Karpas-422 (cell line): ENCODE data around the gene GADD45A. TPM values are rescaled to one million over a fixed set of nuclear protein-coding genes. Genes with fewer than 3 reads are reported as not detected.
"Not testable (repeated sequence)": the region's sequence is repeated elsewhere in the genome, so short reads cannot be mapped to it uniquely, and the experiment has no call there.

Experiments used
- DNase-seq: peaks from one replicate; pipeline ENCODE4 v3.0.0-alpha.2; 2015
- H2AFZ ChIP-seq: fragments of 200-600 bp; sonication (generic); 2 replicates; pipeline ENCODE4 v1.6.1; 2014; ENCODE audit warnings: antibody characterized with exemption, low read length, mixed read lengths
- H3K27ac ChIP-seq: fragments of 200-600 bp; sonication (generic); 2 replicates; pipeline ENCODE4 v1.5.1; 2014; ENCODE audit warnings: mild to moderate bottlenecking, low read length, moderate library complexity
- H3K27me3 ChIP-seq: fragments of 200-600 bp; sonication (generic); 2 replicates; pipeline ENCODE4 v1.6.1; 2014; ENCODE audit warnings: low read length, mixed read lengths
- H3K36me3 ChIP-seq: fragments of 200-600 bp; sonication (generic); 2 replicates; pipeline ENCODE4 v1.6.1; 2014; ENCODE audit warnings: low read length, mixed read lengths; ENCODE audit not compliant: insufficient read depth
- H3K4me1 ChIP-seq: fragments of 200-600 bp; sonication (generic); 2 replicates; pipeline ENCODE4 v1.6.1; 2014; ENCODE audit warnings: mild to moderate bottlenecking, low read length, mixed read lengths
- H3K4me2 ChIP-seq: fragments of 200-600 bp; sonication (generic); 2 replicates; pipeline ENCODE4 v1.6.1; 2014; ENCODE audit warnings: low read length, low read depth, mild to moderate bottlenecking; ENCODE audit not compliant: poor library complexity, severe bottlenecking
- H3K4me3 ChIP-seq: fragments of 200-600 bp; sonication (generic); 2 replicates; pipeline ENCODE4 v1.5.1; 2014; ENCODE audit warnings: mild to moderate bottlenecking, antibody characterized with exemption, low read length, mixed read lengths
- H3K79me2 ChIP-seq: fragments of 200-600 bp; sonication (generic); 2 replicates; pipeline ENCODE4 v1.6.1; 2014; ENCODE audit warnings: mild to moderate bottlenecking, low read length, mixed read lengths
- H3K9ac ChIP-seq: fragments of 200-600 bp; sonication (generic); 2 replicates; pipeline ENCODE4 v1.6.0; 2014; ENCODE audit warnings: low read length
- H3K9me2 ChIP-seq: fragments of 200-600 bp; sonication (generic), shearing (Covaris generic); replicated peaks from 2 replicates; pipeline ENCODE4 v1.6.0; 2014; ENCODE audit warnings: mild to moderate bottlenecking, low read length, moderate library complexity; ENCODE audit not compliant: insufficient read depth
- H3K9me3 ChIP-seq: fragments of 300-700, 200-600 bp; sonication (generic); 2 replicates; pipeline ENCODE4 v1.6.1; 2014; ENCODE audit warnings: low read length, mixed read lengths
- H4K20me1 ChIP-seq: fragments of 200-600 bp; sonication (generic); 2 replicates; pipeline ENCODE4 v1.6.1; 2014; ENCODE audit warnings: mild to moderate bottlenecking, antibody characterized with exemption, low read length, low read depth; ENCODE audit not compliant: insufficient read depth
- total RNA-seq: library from RNA; depleted of rRNA; stranded (reverse); fragments of >200 nt; shearing (Covaris generic); gene quantifications from 2 replicates; pipeline ENCODE4 v1.2.3, GENCODE V29; 2014; ENCODE audit warnings: low replicate concordance

GADD45A gene
- total RNA-seq, 1 experiment from 2014 or later, result 6.5 TPM

DNA sequence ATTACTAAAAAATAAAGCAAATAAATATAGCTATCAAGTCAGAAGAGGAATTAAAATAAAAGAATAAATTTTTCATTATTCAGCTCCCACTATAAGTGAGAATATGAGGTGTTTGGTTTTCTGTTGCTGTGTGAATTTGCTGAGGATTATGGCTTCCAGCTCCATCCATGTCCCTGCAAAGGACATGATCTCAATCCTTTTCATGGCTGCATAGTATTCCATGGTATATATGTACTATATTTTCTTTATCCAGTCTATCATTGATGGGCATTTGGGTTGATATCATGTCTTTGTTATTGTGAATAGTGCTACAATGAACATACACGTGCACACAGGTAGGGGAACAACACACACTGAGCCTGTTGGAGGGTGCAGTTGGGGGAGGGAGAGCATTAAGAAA is 27.8 kb upstream of the GADD45A start:
- not testable (repeated sequence) for H2AFZ ChIP-seq, H3K9me3 ChIP-seq, DNase-seq, H3K9ac ChIP-seq, H3K4me3 ChIP-seq, H4K20me1 ChIP-seq, H3K36me3 ChIP-seq, H3K27ac ChIP-seq, H3K4me1 ChIP-seq, H3K79me2 ChIP-seq, H3K4me2 ChIP-seq, H3K9me2 ChIP-seq, H3K27me3 ChIP-seq

DNA sequence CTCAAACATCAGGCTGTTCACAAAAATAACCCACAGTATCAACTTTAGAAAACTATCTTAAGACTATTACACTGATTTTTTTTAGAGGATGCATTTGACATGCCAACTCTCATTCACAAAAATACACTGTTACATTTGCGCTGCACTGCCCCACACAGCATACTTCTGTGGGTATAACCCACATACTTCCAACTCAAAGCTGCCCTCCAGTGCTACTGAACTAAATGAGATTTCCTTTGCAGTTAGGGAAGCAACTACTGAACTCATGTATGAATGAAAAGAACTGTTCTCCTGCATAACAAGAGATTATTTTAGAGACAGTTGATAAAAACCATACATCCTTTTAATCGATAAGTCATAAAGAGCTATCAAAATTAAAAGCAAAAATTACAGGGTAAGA is 25.8 kb upstream of the GADD45A start:
- Histone ChIP-seq H3K4me3 (no peak overlapping the region), H3K79me2 (no peaks in the 10 kb centered on the region), H4K20me1 (no peaks in the 10 kb centered on the region), H3K9ac (no peak overlapping the region), H3K9me3 (no peaks in the 10 kb centered on the region), H3K27ac (no peak overlapping the region), H3K27me3 (no peaks in the 10 kb centered on the region), H3K36me3 (no peaks in the 10 kb centered on the region), H2AFZ (no peak overlapping the region), H3K9me2 (no peaks in the 10 kb centered on the region), H3K4me1 (no peaks in the 10 kb centered on the region), H3K4me2 (no peak overlapping the region)
- DNase-seq, result no peak

DNA sequence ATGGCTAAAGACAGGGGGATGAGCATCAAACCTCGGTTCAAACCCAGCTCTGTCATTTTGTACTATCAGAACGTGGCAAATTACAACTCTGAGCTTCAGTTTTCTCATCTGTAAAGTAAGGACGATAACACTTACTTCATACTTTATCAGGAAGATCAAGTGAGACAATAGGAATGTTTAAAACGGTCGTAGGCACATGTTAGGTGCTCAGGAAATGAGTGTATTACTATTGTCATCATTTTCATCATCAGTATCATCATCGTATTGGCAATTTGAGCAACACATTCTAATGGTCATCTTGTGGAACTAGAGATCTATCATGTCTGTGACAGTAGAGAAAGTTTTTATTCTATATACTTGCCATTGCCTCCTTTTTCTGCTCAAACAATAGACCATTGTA is 22.1 kb upstream of the GADD45A start:
- no peak overlapping the region for H2AFZ ChIP-seq
- H3K9me2 ChIP-seq, result no peaks in the 10 kb centered on the region
- H3K27me3 ChIP-seq, result no peaks in the 10 kb centered on the region

DNA sequence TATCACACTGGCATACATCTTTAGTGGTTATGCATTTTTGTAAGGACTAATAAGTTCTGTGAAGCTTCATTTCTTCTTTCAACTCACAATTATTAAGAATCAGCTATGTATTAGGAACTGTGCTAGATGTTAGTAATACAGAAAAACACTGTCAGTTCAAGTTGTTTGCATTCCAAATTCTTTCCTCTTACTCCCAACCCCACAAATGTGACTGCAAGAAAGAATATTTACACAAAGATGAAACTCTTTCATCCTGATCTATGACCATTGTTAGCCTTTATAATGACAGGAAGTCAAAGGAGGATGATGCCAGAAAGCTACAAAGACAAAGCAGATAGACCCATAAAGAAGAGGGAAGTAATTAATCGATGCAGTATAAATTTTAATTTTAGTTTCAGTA is 21.0 kb upstream of the GADD45A start:
- H3K79me2 ChIP-seq, result no peaks in the 10 kb centered on the region
- H3K9ac ChIP-seq, result no peak overlapping the region
- H3K4me2 ChIP-seq, result no peak overlapping the region
- no peaks in the 10 kb centered on the region for H3K9me3 ChIP-seq
- H3K4me1 ChIP-seq, result no peaks in the 10 kb centered on the region
- H3K9me2 ChIP-seq, result no peaks in the 10 kb centered on the region
- no peaks in the 10 kb centered on the region for H3K27me3 ChIP-seq
- no peak overlapping the region for H3K27ac ChIP-seq
- H2AFZ ChIP-seq, result no peak overlapping the region
- no peak overlapping the region for H3K4me3 ChIP-seq
- DNase-seq, result no peak
- H4K20me1 ChIP-seq, result no peaks in the 10 kb centered on the region
- H3K36me3 ChIP-seq, result no peaks in the 10 kb centered on the region

More for the DNA sequence above, 22.1 kb upstream of the GADD45A start:
- H3K4me2 ChIP-seq, result no peak overlapping the region
- H3K4me3 ChIP-seq, result no peak overlapping the region
- DNase-seq, result no peak
- H4K20me1 ChIP-seq, result no peaks in the 10 kb centered on the region
- no peaks in the 10 kb centered on the region for H3K36me3 ChIP-seq
- no peaks in the 10 kb centered on the region for H3K79me2 ChIP-seq
- no peaks in the 10 kb centered on the region for H3K4me1 ChIP-seq
- H3K9me3 ChIP-seq, result no peaks in the 10 kb centered on the region
- no peak overlapping the region for H3K27ac ChIP-seq
- no peak overlapping the region for H3K9ac ChIP-seq

DNA sequence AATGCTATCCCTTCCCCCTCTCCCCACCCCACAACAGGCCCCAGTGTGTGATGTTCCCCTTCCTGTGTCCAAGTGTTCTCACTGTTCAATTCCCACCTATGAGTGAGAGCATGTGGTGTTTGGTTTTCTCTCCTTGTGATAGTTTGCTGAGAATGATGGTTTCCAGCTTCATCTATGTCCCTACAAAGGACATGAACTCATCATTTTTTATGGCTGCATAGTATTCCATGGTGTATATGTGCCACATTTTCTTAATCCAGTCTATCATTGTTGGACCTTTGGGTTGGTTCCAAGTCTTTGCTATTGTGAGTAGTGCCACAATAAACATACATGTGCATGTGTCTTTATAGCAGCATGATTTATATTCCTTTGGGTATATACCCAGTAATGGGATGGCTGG is 19.7 kb upstream of the GADD45A start:
- H3K79me2 ChIP-seq, H3K9me3 ChIP-seq, H3K27ac ChIP-seq, DNase-seq, H3K9me2 ChIP-seq, H3K27me3 ChIP-seq, H3K4me3 ChIP-seq, H3K4me1 ChIP-seq, H2AFZ ChIP-seq, H3K4me2 ChIP-seq, H3K36me3 ChIP-seq, H4K20me1 ChIP-seq, H3K9ac ChIP-seq: not testable (repeated sequence)

DNA sequence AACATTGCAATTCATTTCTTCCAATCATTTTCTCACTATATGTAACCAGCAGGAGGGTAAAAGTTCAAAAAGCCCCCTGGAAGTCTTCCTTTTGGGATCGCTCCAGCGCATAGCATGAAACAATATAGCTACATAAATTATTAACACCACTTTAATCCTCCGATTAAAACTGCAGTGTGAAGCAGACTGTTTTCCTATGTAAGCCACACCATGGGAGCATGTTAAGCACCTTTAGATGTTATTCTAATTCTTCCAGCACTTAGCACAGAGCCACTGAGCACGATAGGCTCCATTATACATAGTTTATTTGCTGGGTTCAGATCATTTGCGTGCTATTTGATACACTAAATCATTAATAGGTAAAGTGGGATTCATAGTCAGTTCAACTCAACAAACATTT is 18.4 kb upstream of the GADD45A start:
- no peaks in the 10 kb centered on the region for H3K9me2 ChIP-seq

DNA sequence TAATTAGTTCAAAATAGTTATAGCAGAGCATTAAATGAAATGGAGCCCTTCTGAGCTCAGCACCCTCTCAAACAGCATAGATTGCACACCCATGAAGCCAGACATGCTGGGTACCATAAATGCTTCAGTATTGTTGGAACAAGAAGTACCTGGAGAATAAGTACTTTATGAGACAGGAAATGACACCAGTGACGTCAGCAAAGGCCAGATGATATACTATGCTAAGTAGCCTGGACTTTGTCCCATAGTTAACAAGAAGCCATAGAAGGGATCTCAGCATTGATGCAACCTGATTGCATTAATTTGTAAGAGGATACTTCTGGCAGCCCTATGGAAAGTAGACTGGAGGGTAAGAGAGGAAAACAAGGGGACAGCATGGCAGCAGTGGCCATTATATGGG is 16.3 kb upstream of the GADD45A start:
- Histone ChIP-seq H2AFZ (no peak overlapping the region), H3K4me2 (no peak overlapping the region), H3K9me2 (no peaks in the 10 kb centered on the region), H3K9me3 (no peaks in the 10 kb centered on the region), H3K36me3 (no peaks in the 10 kb centered on the region), H4K20me1 (no peaks in the 10 kb centered on the region), H3K4me1 (peaks cover 1% of the 10 kb centered on the region), H3K27me3 (no peaks in the 10 kb centered on the region), H3K9ac (no peak overlapping the region), H3K27ac (no peak overlapping the region), H3K4me3 (no peak overlapping the region), H3K79me2 (no peaks in the 10 kb centered on the region)
- no peak for DNase-seq

More for the DNA sequence above, 18.4 kb upstream of the GADD45A start:
- Histone ChIP-seq H3K4me2 (no peak overlapping the region), H3K36me3 (no peaks in the 10 kb centered on the region), H3K9ac (no peak overlapping the region), H3K79me2 (no peaks in the 10 kb centered on the region), H3K27me3 (no peaks in the 10 kb centered on the region), H2AFZ (no peak overlapping the region), H3K9me3 (no peaks in the 10 kb centered on the region), H3K27ac (no peak overlapping the region), H3K4me3 (no peak overlapping the region), H3K4me1 (no peaks in the 10 kb centered on the region), H4K20me1 (no peaks in the 10 kb centered on the region)
- DNase-seq, result no peak

DNA sequence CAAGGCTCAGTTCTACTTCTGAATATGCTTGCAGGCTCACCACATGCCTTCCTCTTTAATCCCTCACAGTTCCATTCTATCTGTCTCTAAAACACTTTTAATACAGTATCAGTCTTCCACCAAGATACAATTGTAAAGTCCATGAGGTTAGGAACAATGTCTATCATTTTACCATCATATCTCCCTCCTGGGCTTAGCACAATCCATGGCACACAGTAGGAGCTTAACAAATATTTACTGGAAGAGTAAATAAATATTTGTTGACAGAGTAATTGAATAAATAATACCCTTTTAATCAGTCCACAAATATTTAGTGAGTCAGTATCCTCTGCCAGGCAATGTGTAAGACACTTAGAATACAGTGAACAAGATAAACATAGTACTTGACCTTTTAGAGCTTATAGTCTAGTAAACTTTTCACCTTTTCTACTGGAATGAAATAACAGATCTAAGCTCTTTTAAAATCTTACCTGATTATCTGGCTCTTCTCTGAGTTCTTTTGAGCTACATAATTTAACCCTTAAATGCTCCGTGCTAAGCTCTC is 12.7 kb upstream of the GADD45A start:
- no peak overlapping the region for H3K9ac ChIP-seq
- DNase-seq, result no peak
- H3K4me3 ChIP-seq, result no peak overlapping the region
- no peak overlapping the region for H3K27ac ChIP-seq
- no peak overlapping the region for H2AFZ ChIP-seq
- H3K79me2 ChIP-seq, result no peaks in the 10 kb centered on the region
- H4K20me1 ChIP-seq, result no peaks in the 10 kb centered on the region
- peaks cover 37% of the 10 kb centered on the region for H3K4me1 ChIP-seq
- H3K4me2 ChIP-seq, result no peak overlapping the region
- H3K36me3 ChIP-seq, result no peaks in the 10 kb centered on the region
- no peaks in the 10 kb centered on the region for H3K9me3 ChIP-seq
- H3K27me3 ChIP-seq, result no peaks in the 10 kb centered on the region
- no peaks in the 10 kb centered on the region for H3K9me2 ChIP-seq
